Endodermal cell (in vitro differentiated cells): ENCODE results near the gene KRTAP10-8. TPM values are rescaled to one million over a fixed set of nuclear protein-coding genes. Genes with fewer than 3 reads are reported as not detected.

Source experiments
- DNase-seq: peaks from one replicate; pipeline ENCODE4 v3.0.0-alpha.2; 2017
- H3K27ac ChIP-seq: 2 replicates; pipeline ENCODE4 v1.5.1; 2013; ENCODE audit warnings: mild to moderate bottlenecking, low read depth, low read length, moderate library complexity
- H3K27me3 ChIP-seq: 2 replicates; pipeline ENCODE4 v1.6.1; 2013; ENCODE audit warnings: mild to moderate bottlenecking, low read length, moderate library complexity; ENCODE audit not compliant: insufficient read depth, control insufficient read depth, poor library complexity, severe bottlenecking
- H3K36me3 ChIP-seq: 2 replicates; pipeline ENCODE4 v1.7.0; 2013; ENCODE audit warnings: mild to moderate bottlenecking, low read length, moderate library complexity; ENCODE audit not compliant: control insufficient read depth, insufficient read depth
- H3K4me1 ChIP-seq: one replicate; pipeline ENCODE4 v1.7.0; 2013; ENCODE audit warnings: low read length; ENCODE audit not compliant: control insufficient read depth, insufficient read depth
- H3K4me3 ChIP-seq: 2 replicates; pipeline ENCODE4 v1.5.1; 2013; ENCODE audit warnings: mild to moderate bottlenecking, low read length, moderate library complexity
- H3K9ac ChIP-seq: 2 replicates; pipeline ENCODE4 v1.6.1; 2013; ENCODE audit warnings: mild to moderate bottlenecking, low read length, moderate library complexity; ENCODE audit not compliant: poor library complexity, severe bottlenecking; ENCODE audit errors: extremely low read depth
- H3K9me3 ChIP-seq: 2 replicates; pipeline ENCODE4 v1.6.1; 2013; ENCODE audit warnings: mild to moderate bottlenecking, low read length, moderate library complexity; ENCODE audit not compliant: control insufficient read depth
- H3K27ac Mint-ChIP-seq: 2 replicates; pipeline ENCODE4 v1.8.0; 2020; ENCODE audit warnings: mixed read lengths
- H3K27me3 Mint-ChIP-seq: 2 replicates; pipeline ENCODE4 v1.8.0; 2021; ENCODE audit warnings: mild to moderate bottlenecking, mixed read lengths; ENCODE audit not compliant: insufficient read depth
- H3K36me3 Mint-ChIP-seq: 2 replicates; pipeline ENCODE4 v1.8.0; 2020; ENCODE audit warnings: low read depth, mixed read lengths
- H3K4me1 Mint-ChIP-seq: 2 replicates; pipeline ENCODE4 v1.8.0; 2020; ENCODE audit warnings: mixed read lengths
- H3K4me3 Mint-ChIP-seq: 2 replicates; pipeline ENCODE4 v1.8.0; 2020; ENCODE audit warnings: mild to moderate bottlenecking, moderate library complexity, mixed read lengths
- H3K9me3 Mint-ChIP-seq: 2 replicates; pipeline ENCODE4 v1.8.0; 2020; ENCODE audit warnings: mild to moderate bottlenecking, mixed read lengths
- WGBS, 2 experiments: methylation state at CpG; one replicate each; pipeline versions ENCODE4 v1.1.5 to v1.1.7; 2013; ENCODE audit warnings: missing lambda C conversion rate in 2 of 2, mixed read lengths in 1 of 2; ENCODE audit not compliant: insufficient coverage in 1 of 2, insufficient read length in 1 of 2; 5-methylcytosine and 5-hydroxymethylcytosine counted together
- total RNA-seq, 2 donors: library from RNA; stranded (reverse); fragmentation: NEBNext Ultra II Directional in 1 of 2; extraction: Animal tissue kit (Norgen Biotek cat#: 25700) in 1 of 2; gene quantifications; 2 replicates in 1 of 2; 3 replicates in 1 of 2; pipeline ENCODE4 v1.2.1, GENCODE V29; 2021
- TF ChIP-seq, protein P1 (sequence below): fragments of 200-600 bp; sonication (generic); conservative IDR thresholded peaks from 2 replicates; pipeline ENCODE4 v1.5.0; 2021; ENCODE audit warnings: antibody characterized with exemption, mild to moderate bottlenecking

The KRTAP10-8 gene
- total RNA-seq, 2 donors from 2014 or later: not detected

DNA sequence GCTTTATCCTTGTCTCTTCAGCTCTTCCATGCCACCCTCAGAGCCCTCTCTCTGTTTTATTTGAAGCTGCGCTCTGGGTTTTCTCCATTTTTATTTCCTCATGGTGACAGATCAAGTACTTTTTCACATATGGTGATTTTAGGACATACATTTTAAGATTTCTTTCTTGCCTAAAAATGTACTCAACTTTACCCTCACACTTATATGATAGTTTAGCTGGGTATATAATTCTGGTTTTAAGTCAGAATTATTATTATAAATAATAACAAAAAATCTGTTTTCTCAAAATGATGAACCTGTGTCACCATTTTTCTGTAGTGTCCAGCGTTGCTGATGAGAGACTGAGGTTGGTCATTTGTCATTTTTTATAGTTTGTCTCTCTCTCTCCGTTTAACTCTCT lies 30.7 kb upstream of the KRTAP10-8 start:
- Mint-ChIP-seq H3K9me3 (peaks cover 30% of the 10 kb centered on the region), H3K27ac (no peak overlapping the region), H3K4me3 (no peak overlapping the region), H3K4me1 (peaks cover 5% of the 10 kb centered on the region), H3K36me3 (peaks cover 3% of the 10 kb centered on the region), H3K27me3 (peaks cover 10% of the 10 kb centered on the region)
- no peak for DNase-seq
- Histone ChIP-seq H3K4me1 (no peaks in the 10 kb centered on the region), H3K4me3 (no peak overlapping the region), H3K27ac (no peak overlapping the region), H3K9ac (no peak overlapping the region), H3K36me3 (no peaks in the 10 kb centered on the region), H3K27me3 (no peaks in the 10 kb centered on the region), H3K9me3 (peaks cover 21% of the 10 kb centered on the region)
- WGBS, 2 experiments: 93 to 94% methylated on average over 2 to 3 of the region's 3 CpGs
- TF ChIP-seq, protein P1, sequence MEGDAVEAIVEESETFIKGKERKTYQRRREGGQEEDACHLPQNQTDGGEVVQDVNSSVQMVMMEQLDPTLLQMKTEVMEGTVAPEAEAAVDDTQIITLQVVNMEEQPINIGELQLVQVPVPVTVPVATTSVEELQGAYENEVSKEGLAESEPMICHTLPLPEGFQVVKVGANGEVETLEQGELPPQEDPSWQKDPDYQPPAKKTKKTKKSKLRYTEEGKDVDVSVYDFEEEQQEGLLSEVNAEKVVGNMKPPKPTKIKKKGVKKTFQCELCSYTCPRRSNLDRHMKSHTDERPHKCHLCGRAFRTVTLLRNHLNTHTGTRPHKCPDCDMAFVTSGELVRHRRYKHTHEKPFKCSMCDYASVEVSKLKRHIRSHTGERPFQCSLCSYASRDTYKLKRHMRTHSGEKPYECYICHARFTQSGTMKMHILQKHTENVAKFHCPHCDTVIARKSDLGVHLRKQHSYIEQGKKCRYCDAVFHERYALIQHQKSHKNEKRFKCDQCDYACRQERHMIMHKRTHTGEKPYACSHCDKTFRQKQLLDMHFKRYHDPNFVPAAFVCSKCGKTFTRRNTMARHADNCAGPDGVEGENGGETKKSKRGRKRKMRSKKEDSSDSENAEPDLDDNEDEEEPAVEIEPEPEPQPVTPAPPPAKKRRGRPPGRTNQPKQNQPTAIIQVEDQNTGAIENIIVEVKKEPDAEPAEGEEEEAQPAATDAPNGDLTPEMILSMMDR: no peak

DNA sequence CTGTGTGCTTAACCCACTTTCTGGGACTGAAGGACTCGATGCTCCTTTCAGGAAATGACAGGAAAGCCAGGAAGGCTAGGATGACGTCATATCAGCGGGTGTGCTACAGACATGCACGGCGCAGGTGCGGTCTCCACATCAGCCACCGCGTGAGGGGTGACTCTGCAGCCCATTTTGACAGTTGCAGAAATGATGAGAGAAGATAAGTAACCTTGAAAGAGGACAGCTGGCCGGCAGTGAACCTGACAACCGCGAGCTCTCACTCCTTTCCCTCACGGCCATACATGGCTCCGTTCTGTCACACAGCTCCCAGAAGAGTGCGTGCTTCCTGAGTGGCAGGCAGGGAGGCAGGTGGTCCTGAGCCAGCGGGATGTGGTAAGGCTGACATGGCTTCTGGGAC lies 29.8 kb upstream of the KRTAP10-8 start:
- peaks cover 15% of the 10 kb centered on the region for H3K9me3 ChIP-seq
- H3K9ac ChIP-seq: no peak overlapping the region
- peaks cover 3% of the 10 kb centered on the region for H3K36me3 Mint-ChIP-seq
- no peak overlapping the region for H3K4me3 ChIP-seq
- no peak for DNase-seq
- H3K9me3 Mint-ChIP-seq: peaks cover 23% of the 10 kb centered on the region
- H3K36me3 ChIP-seq: no peaks in the 10 kb centered on the region
- no peaks in the 10 kb centered on the region for H3K4me1 ChIP-seq
- TF ChIP-seq, protein P1: no peak
- WGBS, 2 experiments: 86 to 94% methylated on average over 8 to 15 of the region's 15 CpGs
- peaks cover 10% of the 10 kb centered on the region for H3K27me3 Mint-ChIP-seq
- peaks cover 5% of the 10 kb centered on the region for H3K4me1 Mint-ChIP-seq
- no peak overlapping the region for H3K27ac Mint-ChIP-seq
- no peaks in the 10 kb centered on the region for H3K27me3 ChIP-seq
- H3K4me3 Mint-ChIP-seq: no peak overlapping the region
- H3K27ac ChIP-seq: no peak overlapping the region

DNA sequence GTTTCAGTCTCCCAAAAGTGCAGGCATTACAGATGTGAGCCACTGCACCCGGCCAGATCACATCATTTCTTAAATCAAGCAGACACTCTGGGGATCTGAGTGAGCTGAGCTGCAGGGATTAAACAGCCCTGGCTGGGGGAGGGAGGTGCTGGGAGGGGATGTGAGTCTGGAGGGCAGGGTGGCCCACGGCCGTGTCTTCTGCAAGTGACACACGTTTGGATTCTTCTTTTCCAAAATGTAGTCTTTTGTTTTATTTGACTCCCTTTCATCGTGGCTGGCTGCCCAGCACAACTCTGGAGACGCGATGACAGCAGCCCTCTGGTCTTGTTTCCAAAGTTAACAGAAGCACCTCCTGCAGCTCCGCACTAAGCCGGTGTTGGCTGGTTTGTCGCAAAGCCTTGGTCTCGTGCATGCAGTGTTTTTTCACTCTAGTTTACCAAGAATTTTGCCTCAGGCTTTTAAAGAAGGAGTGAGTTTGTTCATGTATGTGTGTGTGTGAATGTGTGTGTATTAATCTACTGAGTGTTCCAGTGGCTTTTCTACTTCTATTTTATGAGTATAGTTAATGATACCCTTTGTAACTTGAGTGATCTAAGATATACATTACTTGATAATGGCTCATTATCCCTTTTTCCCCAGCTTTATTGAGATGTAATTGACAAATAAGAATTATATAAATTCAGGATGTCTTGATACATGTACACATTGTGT lies 28.6 kb upstream of the KRTAP10-8 start:
- H3K27me3 Mint-ChIP-seq: peaks cover 7% of the 10 kb centered on the region
- TF ChIP-seq, protein P1: no peak
- H3K9me3 ChIP-seq: peaks cover 9% of the 10 kb centered on the region
- H3K4me3 Mint-ChIP-seq: no peak overlapping the region
- H3K36me3 Mint-ChIP-seq: no peaks in the 10 kb centered on the region
- peaks cover 5% of the 10 kb centered on the region for H3K4me1 Mint-ChIP-seq
- H3K36me3 ChIP-seq: no peaks in the 10 kb centered on the region
- WGBS, 2 experiments: 50 to 65% methylated on average over 10 to 11 of the region's 11 CpGs
- no peak overlapping the region for H3K27ac Mint-ChIP-seq
- no peaks in the 10 kb centered on the region for H3K4me1 ChIP-seq
- no peak overlapping the region for H3K27ac ChIP-seq
- no peak overlapping the region for H3K9ac ChIP-seq
- no peak for DNase-seq
- no peaks in the 10 kb centered on the region for H3K27me3 ChIP-seq
- H3K4me3 ChIP-seq: no peak overlapping the region
- H3K9me3 Mint-ChIP-seq: peaks cover 18% of the 10 kb centered on the region
